PC-9 (cell line): ENCODE measurements around the gene IFNA5.

ENCODE experiments used
- EZH2 ChIP-seq: fragments of 200-600 bp; sonication (generic); IDR thresholded peaks from 2 replicates; pipeline ENCODE4 v1.8.0; 2017; ENCODE audit warnings: antibody characterized with exemption, low read depth
- TF ChIP-seq, protein P1 (sequence below): fragments of 200-600 bp; sonication (generic); conservative IDR thresholded peaks from 2 replicates; pipeline ENCODE4 v1.6.1; 2017; ENCODE audit warnings: mixed run types, antibody characterized with exemption, mild to moderate bottlenecking, moderate library complexity

- TF ChIP-seq EZH2 = no peak
- TF ChIP-seq, protein P1, sequence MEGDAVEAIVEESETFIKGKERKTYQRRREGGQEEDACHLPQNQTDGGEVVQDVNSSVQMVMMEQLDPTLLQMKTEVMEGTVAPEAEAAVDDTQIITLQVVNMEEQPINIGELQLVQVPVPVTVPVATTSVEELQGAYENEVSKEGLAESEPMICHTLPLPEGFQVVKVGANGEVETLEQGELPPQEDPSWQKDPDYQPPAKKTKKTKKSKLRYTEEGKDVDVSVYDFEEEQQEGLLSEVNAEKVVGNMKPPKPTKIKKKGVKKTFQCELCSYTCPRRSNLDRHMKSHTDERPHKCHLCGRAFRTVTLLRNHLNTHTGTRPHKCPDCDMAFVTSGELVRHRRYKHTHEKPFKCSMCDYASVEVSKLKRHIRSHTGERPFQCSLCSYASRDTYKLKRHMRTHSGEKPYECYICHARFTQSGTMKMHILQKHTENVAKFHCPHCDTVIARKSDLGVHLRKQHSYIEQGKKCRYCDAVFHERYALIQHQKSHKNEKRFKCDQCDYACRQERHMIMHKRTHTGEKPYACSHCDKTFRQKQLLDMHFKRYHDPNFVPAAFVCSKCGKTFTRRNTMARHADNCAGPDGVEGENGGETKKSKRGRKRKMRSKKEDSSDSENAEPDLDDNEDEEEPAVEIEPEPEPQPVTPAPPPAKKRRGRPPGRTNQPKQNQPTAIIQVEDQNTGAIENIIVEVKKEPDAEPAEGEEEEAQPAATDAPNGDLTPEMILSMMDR = no peak
Measured at GRCh38 chr9:21287280-21287679, 17.8 kb downstream of the IFNA5 start.
